Left renal pelvis (tissue), 4 donors: Measurements from ENCODE around the gene FA2H. TPM values are rescaled to one million over a fixed set of nuclear protein-coding genes. Genes with fewer than 3 reads are reported as not detected.
"Not testable (repeated sequence)": the region's sequence is repeated elsewhere in the genome, so short reads cannot be mapped to it uniquely, and the experiment has no call there.

Experiments used
- DNase-seq, 4 donors: peaks; one replicate each; pipeline ENCODE4 v3.0.0-alpha.2; 2013; ENCODE audit warnings: low read depth in 4 of 4, low spot score in 3 of 4
- polyA plus RNA-seq, 4 donors: library from polyadenylated mRNA; unstranded; fragments of 120-200 nt; gene quantifications; one replicate each; pipeline ENCODE4 v1.2.1, GENCODE V29; 2013; ENCODE audit not compliant: insufficient read length in 4 of 4

Gene FA2H
- polyA plus RNA-seq, 4 donors: 0.15 to 5.9 (median 4.1) TPM

GRCh38 chr16:74725651-74726455 is 48.8 kb downstream of the FA2H start:
- no peak for DNase-seq

GRCh38 chr16:74724820-74725549 is 49.6 kb downstream of the FA2H start:
- no peak for DNase-seq

- DNase-seq: no peak
Observed at GRCh38 chr16:74723256-74723655, 51.4 kb downstream of the FA2H start.

DNA sequence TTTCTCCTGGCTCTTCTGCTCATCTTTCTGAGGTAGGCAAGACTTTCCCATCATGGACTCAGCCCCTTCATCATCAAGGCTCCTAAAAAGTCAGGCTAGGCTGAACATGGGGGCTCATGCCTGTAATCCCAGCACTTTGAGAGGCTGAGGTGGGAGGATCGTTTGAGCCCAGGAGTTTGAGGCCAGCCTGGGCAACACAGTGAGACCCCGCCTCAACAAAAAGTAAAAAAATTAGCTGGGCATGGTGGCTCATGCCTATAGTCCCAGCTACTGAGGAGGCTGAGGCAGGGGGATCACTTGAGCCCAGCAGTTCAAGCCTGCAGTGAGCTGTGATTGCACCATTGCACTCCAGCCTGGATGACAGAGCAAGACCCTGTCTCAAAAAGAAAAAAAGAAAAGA is 52.5 kb downstream of the FA2H start:
- DNase-seq: not testable (repeated sequence)

GRCh38 chr16:74721716-74722115 is 52.9 kb downstream of the FA2H start:
- DNase-seq: no peak

DNA sequence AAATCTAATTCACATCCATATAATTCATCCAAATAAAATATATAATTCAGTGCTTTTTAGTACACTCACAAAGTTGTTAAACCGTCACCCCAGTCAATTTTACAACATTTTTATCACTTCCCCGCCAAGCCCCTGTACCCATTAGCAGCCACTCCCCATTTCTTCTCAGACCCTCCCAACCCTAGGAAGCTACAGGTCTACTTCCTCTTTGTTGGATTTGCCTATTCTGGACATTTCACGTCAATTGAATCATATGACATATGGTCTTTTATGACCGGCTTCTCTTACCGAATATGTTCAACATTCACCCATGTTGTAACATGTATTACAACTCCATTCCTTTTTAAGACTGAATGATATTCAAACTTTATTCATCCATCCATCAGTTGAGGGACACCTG is 54.0 kb downstream of the FA2H start:
- DNase-seq: no peak

- no peak for DNase-seq
Observed at GRCh38 chr16:74718741-74719610, 55.6 kb downstream of the FA2H start.

DNA sequence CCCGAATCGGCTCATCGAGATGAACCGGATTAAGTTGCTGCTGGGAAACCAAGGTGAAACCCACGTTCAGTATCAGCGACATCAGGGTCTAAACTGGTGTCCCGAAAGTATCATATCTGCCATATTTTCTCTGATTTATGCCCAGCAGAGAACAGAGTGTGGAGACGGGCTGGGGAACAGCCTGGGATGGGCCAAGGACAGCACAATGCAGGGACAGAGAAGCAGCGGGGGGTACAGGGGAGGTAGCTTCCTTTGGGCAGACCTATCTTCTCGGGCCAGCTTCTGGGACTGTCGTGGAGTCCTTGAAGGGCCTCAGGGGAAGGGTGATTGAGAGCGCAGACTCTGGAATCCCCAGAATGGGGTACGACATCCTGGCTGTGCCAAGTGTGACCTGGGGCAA is 56.5 kb downstream of the FA2H start:
- no peak for DNase-seq

DNA sequence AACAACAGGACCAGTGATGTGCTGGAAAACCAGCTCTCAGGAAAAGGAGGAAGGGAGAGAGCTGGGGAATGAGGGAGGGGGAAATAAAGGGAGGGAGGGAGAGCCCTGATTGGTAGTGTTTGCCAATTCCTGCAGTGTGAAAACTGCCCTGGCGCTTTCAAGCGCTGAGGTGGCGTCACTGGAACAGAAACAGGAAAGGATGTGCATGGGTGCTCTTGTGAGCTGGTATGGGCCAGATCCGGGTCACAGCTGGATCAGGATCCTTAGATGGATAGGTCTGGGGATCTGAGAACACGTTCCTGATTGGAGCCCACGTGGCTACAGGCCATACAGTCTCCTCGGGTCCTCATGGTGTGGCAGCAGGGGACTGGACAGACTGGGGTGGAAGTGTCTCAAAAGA is 57.3 kb downstream of the FA2H start:
- DNase-seq: no peak

DNA sequence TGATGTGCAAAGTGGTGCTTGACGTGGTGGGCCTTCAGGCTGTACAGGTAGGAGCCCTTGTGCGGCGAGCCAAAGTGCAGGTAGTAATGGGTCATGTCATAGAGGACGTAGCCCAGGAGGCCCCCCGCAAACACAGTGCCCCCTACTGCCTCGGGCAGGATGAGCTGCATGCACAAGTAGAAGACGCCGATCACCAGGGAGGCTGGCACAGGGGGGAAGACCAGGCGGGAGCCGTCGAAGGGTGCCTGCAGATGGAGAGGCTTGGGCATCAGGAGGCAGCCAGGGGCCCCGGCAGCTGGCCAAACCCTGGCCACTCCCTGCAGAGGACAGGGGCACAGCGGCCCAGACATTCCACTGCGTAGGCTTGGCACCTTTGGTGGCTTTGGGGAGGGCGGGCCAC is 58.3 kb downstream of the FA2H start:
- no peak for DNase-seq

DNA sequence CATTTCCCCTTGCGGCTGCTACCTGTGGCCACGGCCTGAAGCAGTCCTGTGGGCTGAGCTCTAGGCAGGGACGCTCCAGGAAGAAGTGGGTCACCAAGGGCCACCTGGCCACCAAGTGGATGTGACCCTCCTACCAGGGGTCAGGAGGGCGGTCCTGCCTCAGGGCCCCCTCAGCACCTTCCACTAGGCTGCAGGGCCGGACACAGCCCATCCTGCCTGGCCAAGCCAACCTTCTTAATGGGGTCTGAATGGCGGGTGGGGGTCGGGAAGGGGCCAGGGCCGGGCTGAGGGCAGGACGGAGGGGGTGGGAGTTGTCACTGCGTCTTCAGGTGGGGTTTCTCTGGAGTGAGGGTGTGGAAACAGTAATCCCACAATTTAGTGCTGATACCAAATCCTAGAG is 60.7 kb downstream of the FA2H start:
- no peak for DNase-seq

DNA sequence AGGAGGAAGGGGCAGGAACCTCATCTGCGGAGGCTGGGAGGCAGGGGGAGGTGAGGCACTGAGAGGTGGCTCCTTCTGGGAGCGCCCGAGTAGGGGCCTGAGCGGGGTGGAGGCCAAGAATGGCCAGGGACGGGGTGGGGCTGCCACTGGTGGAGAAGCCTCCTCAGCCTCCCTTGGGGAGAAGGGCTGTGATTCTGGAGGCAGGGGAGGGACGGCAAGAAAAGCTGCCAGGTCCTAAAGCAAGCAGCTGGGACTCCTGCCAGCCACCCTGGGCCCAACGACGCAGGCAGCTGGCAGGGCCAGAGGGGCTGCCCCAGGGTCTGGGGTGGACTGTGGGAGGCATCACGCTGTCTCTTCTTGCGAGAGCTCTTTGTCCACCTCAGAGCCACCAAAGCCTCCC is 61.3 kb downstream of the FA2H start:
- DNase-seq: no peak

DNA sequence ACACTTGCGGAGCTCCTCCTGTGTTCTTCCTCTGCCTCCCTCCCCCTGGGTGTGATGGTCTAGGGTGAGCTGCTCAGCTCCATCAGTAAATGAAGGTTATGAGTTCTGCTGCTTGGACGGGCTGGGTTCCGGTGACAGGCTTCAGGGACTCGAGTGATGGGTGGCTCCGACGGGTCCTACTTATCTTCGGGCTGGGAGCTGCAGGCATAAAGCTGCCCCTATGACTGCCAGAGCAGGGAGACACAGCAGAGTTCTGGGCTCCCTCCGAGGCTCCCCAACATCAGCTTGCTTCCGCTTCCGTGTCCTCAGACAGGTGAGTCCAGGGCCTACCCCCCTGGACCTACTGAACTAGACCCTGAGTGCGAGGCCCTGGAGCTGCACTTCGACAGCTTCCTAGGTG is 62.7 kb downstream of the FA2H start:
- no peak for DNase-seq

DNA sequence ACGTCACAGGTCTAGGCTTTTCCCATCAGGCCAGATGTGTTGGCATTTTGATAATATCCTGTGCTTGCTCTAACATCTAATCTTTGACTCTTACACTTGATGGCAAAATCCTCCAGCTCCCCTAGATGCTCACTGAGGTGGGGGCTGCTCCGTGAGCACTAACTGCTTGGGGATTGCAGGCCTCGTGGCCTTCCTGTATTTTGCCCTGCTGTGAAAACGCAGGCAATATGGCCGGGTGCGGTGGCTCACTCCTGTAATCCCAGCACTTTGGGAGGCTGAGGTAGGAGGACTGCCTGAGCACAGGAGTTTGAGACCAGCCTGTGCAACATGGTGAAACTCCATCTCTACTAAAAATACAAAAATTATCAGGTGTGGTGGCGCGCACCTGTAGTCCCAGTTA is 64.2 kb downstream of the FA2H start:
- DNase-seq: no peak

DNA sequence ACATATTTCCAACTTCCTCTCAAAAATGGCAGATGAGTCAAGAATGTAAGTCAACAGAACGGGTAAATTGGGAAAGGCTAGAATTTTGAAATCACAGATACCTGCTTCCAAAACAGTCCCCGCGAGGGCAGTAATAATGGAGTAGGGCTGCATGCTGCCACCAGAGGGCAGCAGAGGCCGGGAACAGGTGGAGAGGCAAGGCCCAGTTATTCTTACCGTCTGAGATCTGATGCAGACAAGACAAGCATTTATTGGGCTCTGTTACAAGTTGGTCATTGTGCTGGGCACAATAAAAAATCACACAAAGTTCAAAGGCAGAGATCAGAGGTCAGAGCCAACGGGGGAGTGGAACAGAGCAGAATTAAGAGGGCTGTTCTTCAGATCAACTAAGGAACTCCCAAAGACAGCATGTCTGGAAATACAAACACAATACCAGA is 65.2 kb downstream of the FA2H start:
- peak; percentile 47 to 64 (median 60) for DNase-seq

DNA sequence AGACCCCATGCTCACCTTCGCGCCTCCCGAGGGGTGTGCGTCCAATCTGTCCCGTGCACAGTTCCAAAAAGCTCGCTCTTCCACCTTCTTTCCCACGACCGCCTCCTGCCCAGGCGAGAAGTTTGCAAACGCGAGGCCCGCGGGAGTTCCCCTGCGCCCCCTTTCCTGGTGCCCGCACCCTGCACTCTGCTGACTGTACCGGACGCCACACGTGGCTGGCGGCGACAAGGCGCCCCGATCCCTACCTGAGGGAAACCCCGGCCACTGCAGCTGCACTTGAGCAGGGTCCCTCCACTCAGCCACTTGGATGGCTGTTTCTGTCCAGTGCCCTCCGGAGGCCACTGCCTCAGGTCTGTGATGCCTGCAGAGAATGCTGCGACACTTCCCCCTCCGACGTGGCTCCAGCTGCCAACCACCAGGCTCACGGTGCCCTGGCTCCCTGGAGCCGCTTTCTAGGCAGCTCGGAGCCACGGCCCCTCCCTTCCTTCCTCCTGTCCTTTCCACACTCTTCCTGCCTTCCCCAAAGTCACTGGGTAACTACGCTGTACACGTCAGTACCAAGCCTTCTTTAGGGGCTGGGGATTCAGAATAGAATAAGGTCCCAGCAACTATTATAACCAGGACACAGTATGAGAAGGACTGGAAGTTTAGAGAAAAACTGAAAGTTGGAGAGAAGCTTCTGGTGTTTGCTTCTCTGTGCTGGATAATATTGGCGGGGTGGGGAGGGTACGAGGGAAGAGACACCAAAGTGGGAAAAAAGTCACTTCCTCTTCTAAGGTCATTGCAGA is 74.0 kb downstream of the FA2H start, which contains the start of gene MLKL:
Gene MLKL (minus strand): TSS at position 425 of the 788 bp plus-strand sequence. CDS start 5,105 bp downstream, outside the sequence.
- no peak for DNase-seq

- no peak for DNase-seq
Observed at GRCh38 chr16:74700116-74700437, 74.5 kb downstream of the FA2H start.

DNA sequence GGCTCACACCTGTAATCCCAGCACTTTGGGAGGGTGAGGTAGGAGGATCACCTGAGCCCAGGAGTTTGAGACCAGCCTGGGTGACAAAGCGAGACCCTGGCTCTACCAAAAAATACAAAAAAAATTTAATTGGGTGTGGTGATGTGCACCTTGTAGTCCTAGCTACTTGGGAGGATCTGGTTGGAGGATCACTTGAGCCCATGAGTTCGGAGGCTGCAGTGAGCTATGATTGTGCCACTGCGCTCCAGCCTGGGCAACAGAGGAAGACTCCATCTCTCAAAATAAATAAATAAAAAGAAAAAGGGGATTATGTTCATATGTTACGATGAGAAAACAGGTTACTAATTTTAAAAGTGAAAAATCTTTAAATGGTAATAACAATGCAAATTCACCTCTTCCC is 75.0 kb downstream of the FA2H start:
- no peak for DNase-seq

DNA sequence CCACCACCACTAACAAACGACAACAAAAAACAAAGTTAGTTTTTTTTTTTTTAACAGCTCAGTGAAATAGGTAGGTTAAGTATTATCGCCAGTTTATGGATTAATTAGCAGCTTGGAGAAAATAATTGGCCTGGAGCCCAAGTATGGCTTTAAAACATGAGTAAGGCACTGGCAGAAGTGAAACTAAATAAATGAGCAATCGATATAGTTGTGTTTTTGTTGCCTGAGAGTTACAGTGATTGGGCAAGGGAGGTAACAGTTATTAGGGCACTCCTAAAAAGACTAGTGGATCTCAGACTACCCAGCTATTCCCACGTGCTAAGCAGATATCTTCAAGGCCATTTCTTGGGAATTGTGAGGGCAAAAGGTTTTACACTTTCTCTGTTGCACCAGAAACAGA is 76.4 kb downstream of the FA2H start:
- DNase-seq: no peak
